Spleen (tissue), 11 donors: ENCODE measurements around the gene COQ5. TPM values are rescaled to one million over a fixed set of nuclear protein-coding genes. Genes with fewer than 3 reads are reported as not detected.
"Not testable (repeated sequence)": the region's sequence is repeated elsewhere in the genome, so short reads cannot be mapped to it uniquely, and the experiment has no call there.

ENCODE experiments used
- DNase-seq: peaks from one replicate; pipeline ENCODE4 v3.0.0-alpha.2; 2020
- H3K27ac ChIP-seq, 8 donors: fragments of 200-600 bp; sonication (generic) in 7 of 8; 1 replicate in 4 of 8; 2 replicates in 4 of 8; pipeline versions ENCODE4 v1.5.0 to v1.8.0; 2016 to 2021; ENCODE audit warnings: inconsistent platforms in 4 of 8, mild to moderate bottlenecking in 4 of 8, moderate library complexity in 1 of 8
- H3K27me3 ChIP-seq, 7 donors: fragments of 200-600 bp; sonication (generic) in 6 of 7; replicated peaks in 1 of 7; 1 replicate in 4 of 7; 2 replicates in 3 of 7; pipeline versions ENCODE4 v1.5.0 to v1.8.0; 2016 to 2021; ENCODE audit warnings: inconsistent platforms in 3 of 7, mild to moderate bottlenecking in 1 of 7
- H3K36me3 ChIP-seq, 6 donors: fragments of 200-600 bp; sonication (generic) in 5 of 6; 1 replicate in 4 of 6; 2 replicates in 2 of 6; pipeline versions ENCODE4 v1.5.0 to v1.8.0; 2016 to 2021; ENCODE audit warnings: inconsistent platforms in 2 of 6
- H3K4me1 ChIP-seq, 6 donors: fragments of 200-600 bp; sonication (generic) in 5 of 6; 1 replicate in 3 of 6; 2 replicates in 3 of 6; pipeline versions ENCODE4 v1.5.0 to v1.8.0; 2016 to 2021; ENCODE audit warnings: inconsistent platforms in 3 of 6
- H3K4me3 ChIP-seq, 8 donors: fragments of 200-600 bp; sonication (generic) in 7 of 8; 1 replicate in 4 of 8; 2 replicates in 4 of 8; pipeline versions ENCODE4 v1.5.0 to v1.8.0; 2016 to 2021; ENCODE audit warnings: inconsistent platforms in 4 of 8, mild to moderate bottlenecking in 4 of 8, moderate library complexity in 2 of 8
- H3K9me3 ChIP-seq, 8 donors: fragments of 200-600 bp; sonication (generic) in 7 of 8; 1 replicate in 4 of 8; 2 replicates in 4 of 8; pipeline versions ENCODE4 v1.5.0 to v1.8.0; 2016 to 2021; ENCODE audit warnings: inconsistent platforms in 4 of 8
- POLR2A ChIP-seq, 3 donors: fragments of 450-650 bp; IDR thresholded peaks; one replicate each; pipeline ENCODE4 v1.5.1; 2017; ENCODE audit warnings: antibody characterized with exemption in 3 of 3, mild to moderate bottlenecking in 1 of 3
- POLR2AphosphoS5 ChIP-seq, 3 donors: sonication (generic); formaldehyde crosslinking; IDR thresholded peaks; one replicate each; pipeline ENCODE4 v1.5.1; 2017; ENCODE audit warnings: antibody characterized with exemption in 3 of 3
- WGBS, 5 donors: extraction: QIAGEN DNeasy Blood & Tissue Kit in 3 of 5; methylation state at CpG; one replicate each; pipeline versions ENCODE4 v1.1.5 to v1.1.7; 2013 to 2018; 5-methylcytosine and 5-hydroxymethylcytosine counted together
- intact Hi-C: fragments of 100-400 bp; cut with DNase I; formaldehyde crosslinking; loops from one replicate; pipeline ENCODE4 v1.15.0; 2023; ENCODE audit warnings: low total_unique reads
- polyA plus RNA-seq, 3 donors: library from polyadenylated mRNA; stranded (reverse); fragments of 200-250 nt; gene quantifications; one replicate each; pipeline ENCODE4 v1.2.1, GENCODE V29; 2013
- total RNA-seq, 7 donors: library from RNA; depleted of rRNA in 3 of 7; stranded (reverse); fragments of >200 nt in 3 of 7; fragmentation: NEBNext Ultra II Directional in 4 of 7; extraction: Animal tissue kit (Norgen Biotek cat#: 25700) in 4 of 7; gene quantifications; one replicate each; pipeline versions ENCODE4 v1.1.0 to v1.2.1, GENCODE V29; 2016 to 2021
- TF ChIP-seq, protein P1 (sequence below), 11 experiments: fragments of 200-600 bp in 7 of 11; fragments of 450-650 bp in 4 of 11; sonication (generic) in 4 of 11; IDR thresholded peaks in 8 of 11; conservative IDR thresholded peaks in 3 of 11; 1 replicate in 7 of 11; 2 replicates in 4 of 11; pipeline versions ENCODE4 v1.4.0 to v1.8.0; 2016 to 2021; ENCODE audit warnings: antibody characterized with exemption in 11 of 11, inconsistent platforms in 4 of 11, mild to moderate bottlenecking in 1 of 11
- donor health status: healthy with polysubstance abuse.
- donor health status: DM: no; HTN: no; CAD: no; lungs with moderate emphysema.
- donor health status: DM: no; HTN: no; CAD: no.
- donor health status: Bipolar disorder and iron deficiency.
- donor health status: healthy.
- donor health status: DM: no; HTN: no; CAD: no.
- donor health status: DM: yes; HTN: yes; CAD: no.

Gene COQ5
- total and polyA plus RNA-seq, 10 donors: 18.6 to 34.6 (median 23.7) TPM

DNA sequence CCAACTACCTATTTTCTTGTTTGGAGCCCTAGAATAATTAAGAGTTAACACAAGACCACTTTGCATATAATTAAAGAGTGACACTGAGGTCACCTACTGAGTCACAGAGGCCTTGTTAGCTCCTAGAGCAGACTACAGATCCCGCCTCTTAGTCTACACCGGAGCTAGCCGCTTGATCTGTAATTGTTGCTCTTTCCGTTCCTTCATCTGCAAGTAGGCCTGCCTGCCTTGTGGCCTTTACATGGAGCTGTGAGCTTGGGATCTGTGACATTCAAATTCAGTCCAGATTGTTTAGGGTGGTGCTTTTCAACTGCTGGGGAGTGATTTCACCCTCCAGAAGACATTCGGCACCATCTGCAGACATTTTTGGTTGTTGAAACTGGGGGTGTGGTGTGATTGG is 38.6 kb downstream of the COQ5 start:
- no peaks in the 10 kb centered on the region for H3K27me3 ChIP-seq
- WGBS, 5 donors: 90 to 98% (median 95%) methylated on average over 5 of the region's 5 CpGs
- no peak overlapping the region for H3K4me3 ChIP-seq
- no peaks in the 10 kb centered on the region for H3K9me3 ChIP-seq
- peaks cover 4 to 10% (median 6%) of the 10 kb centered on the region in 6 donors for H3K4me1 ChIP-seq
- TF ChIP-seq, protein P1, sequence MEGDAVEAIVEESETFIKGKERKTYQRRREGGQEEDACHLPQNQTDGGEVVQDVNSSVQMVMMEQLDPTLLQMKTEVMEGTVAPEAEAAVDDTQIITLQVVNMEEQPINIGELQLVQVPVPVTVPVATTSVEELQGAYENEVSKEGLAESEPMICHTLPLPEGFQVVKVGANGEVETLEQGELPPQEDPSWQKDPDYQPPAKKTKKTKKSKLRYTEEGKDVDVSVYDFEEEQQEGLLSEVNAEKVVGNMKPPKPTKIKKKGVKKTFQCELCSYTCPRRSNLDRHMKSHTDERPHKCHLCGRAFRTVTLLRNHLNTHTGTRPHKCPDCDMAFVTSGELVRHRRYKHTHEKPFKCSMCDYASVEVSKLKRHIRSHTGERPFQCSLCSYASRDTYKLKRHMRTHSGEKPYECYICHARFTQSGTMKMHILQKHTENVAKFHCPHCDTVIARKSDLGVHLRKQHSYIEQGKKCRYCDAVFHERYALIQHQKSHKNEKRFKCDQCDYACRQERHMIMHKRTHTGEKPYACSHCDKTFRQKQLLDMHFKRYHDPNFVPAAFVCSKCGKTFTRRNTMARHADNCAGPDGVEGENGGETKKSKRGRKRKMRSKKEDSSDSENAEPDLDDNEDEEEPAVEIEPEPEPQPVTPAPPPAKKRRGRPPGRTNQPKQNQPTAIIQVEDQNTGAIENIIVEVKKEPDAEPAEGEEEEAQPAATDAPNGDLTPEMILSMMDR (IDR thresholded peaks at IDR 0.05 in 8 of 11, conservative IDR thresholded peaks at IDR 0.05 in 3 of 11): no peak
- TF ChIP-seq POLR2A (IDR thresholded peaks at IDR 0.05) (no peak), POLR2AphosphoS5 (IDR thresholded peaks at IDR 0.05) (no peak)
- intact Hi-C loops: no loop called here
- no peak overlapping the region for H3K27ac ChIP-seq
- H3K36me3 ChIP-seq: peaks cover 0 to 7% (median 0%) of the 10 kb centered on the region in 6 donors
- no peak for DNase-seq

DNA sequence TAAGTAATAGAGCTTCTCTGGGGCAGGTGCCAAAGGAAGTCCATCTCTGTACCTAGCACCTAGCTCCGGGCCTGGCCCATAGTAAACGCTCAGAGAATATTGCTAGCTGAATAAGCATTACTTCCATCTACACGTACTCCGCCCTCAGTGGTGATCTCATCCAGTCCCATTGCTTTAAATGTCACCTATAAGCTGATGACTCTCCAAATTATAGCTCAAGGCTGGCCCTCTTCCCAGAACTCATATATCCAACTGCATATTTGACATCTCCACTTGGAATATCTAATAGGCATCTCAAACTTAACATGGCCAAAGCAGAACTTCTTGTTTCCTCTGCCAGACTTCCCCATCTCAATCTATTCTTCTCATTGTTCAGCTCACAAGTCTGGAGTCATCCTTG is 39.9 kb downstream of the COQ5 start:
- H3K36me3 ChIP-seq: peaks cover 0 to 7% (median 0%) of the 10 kb centered on the region in 6 donors
- TF ChIP-seq POLR2AphosphoS5 (IDR thresholded peaks at IDR 0.05) (no peak), POLR2A (IDR thresholded peaks at IDR 0.05) (no peak)
- TF ChIP-seq, protein P1 (IDR thresholded peaks at IDR 0.05 in 8 of 11, conservative IDR thresholded peaks at IDR 0.05 in 3 of 11): no peak
- H3K27ac ChIP-seq: no peak overlapping the region
- intact Hi-C loops: no loop called here
- H3K4me3 ChIP-seq: no peak overlapping the region
- H3K4me1 ChIP-seq: no peaks in the 10 kb centered on the region
- H3K9me3 ChIP-seq: no peaks in the 10 kb centered on the region
- no peak for DNase-seq
- no peaks in the 10 kb centered on the region for H3K27me3 ChIP-seq
- 89 to 96% (median 93%) methylated on average over 4 of the region's 4 CpGs for WGBS, 5 donors

- intact Hi-C loops: no loop called here
- Histone ChIP-seq H3K27me3 (no peaks in the 10 kb centered on the region), H3K9me3 (no peaks in the 10 kb centered on the region), H3K4me1 (no peaks in the 10 kb centered on the region), H3K4me3 (no peak overlapping the region), H3K36me3 (peaks cover 0 to 7% (median 0%) of the 10 kb centered on the region in 6 donors), H3K27ac (no peak overlapping the region)
- TF ChIP-seq, protein P1 (IDR thresholded peaks at IDR 0.05 in 8 of 11, conservative IDR thresholded peaks at IDR 0.05 in 3 of 11): no peak
- no peak for TF ChIP-seq POLR2A (IDR thresholded peaks at IDR 0.05)
- no peak for TF ChIP-seq POLR2AphosphoS5 (IDR thresholded peaks at IDR 0.05)
- no peak for DNase-seq
- WGBS, 5 donors: 74 to 79% (median 75%) methylated on average over 5 of the region's 5 CpGs
Measured at GRCh38 chr12:120488057-120488640, 40.8 kb downstream of the COQ5 start.

DNA sequence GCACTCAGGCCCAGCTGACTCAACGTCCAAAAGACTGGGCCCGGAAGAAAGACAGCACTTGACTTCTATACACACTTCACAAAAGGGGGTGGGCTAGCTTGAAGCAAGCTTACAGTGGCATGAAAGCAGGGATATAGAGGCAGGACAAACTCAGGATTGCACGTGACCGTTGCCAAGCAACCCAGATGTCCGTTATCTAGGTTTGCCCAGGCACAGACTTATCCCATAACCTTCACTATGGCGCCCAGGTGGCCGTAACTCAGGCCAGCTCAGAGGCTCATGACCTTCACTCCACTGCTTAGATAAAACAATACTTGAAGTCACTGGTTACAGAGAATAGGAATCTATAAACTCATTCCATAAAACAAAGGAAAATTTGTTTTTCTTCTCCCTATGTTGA is 41.4 kb downstream of the COQ5 start:
- H3K27me3 ChIP-seq, H3K4me1 ChIP-seq, H3K36me3 ChIP-seq, DNase-seq, H3K9me3 ChIP-seq, H3K4me3 ChIP-seq, H3K27ac ChIP-seq, intact Hi-C loops: not testable (repeated sequence)
- 73 to 90% (median 81%) methylated on average over 7 of the region's 7 CpGs for WGBS, 5 donors
